K562 (cell line): ENCODE results near the gene SSU72. TPM values are rescaled to one million over a fixed set of nuclear protein-coding genes. Genes with fewer than 3 reads are reported as not detected.

Source experiments
- BCLAF1 ChIP-seq, 2 experiments: fragments of 450-650 bp in 1 of 2; IDR thresholded peaks; 2 replicates each; pipeline ENCODE4 v1.6.1; 2011 to 2017; ENCODE audit warnings: low read depth in 2 of 2, antibody characterized with exemption in 1 of 2, borderline replicate concordance in 1 of 2, low read length in 1 of 2, mild to moderate bottlenecking in 1 of 2, mixed read lengths in 1 of 2; ENCODE audit not compliant: control insufficient read depth in 1 of 2
- RBM22 ChIP-seq: fragments of 200-400 bp; formaldehyde crosslinking; IDR thresholded peaks from 2 replicates; pipeline ENCODE4 v1.6.1; 2018; ENCODE audit warnings: low read length, low read depth; ENCODE audit not compliant: poor library complexity, severe bottlenecking
- TAF1 ChIP-seq: IDR thresholded peaks from 2 replicates; pipeline ENCODE4 v1.6.1; 2011; ENCODE audit warnings: mild to moderate bottlenecking, low read length, moderate library complexity; ENCODE audit not compliant: insufficient read depth, control insufficient read depth, severe bottlenecking; ENCODE audit errors: extremely low read depth
- TSHZ1 ChIP-seq: fragments of 250-450 bp; sonication (Bioruptor Pico); IDR thresholded peaks from 2 replicates; pipeline ENCODE4 v1.4.0; 2020; ENCODE audit warnings: mild to moderate bottlenecking, moderate library complexity
- WHSC1 ChIP-seq: IDR thresholded peaks from one replicate; pipeline ENCODE4 v1.6.1; 2012; ENCODE audit warnings: low read length, control low read depth, inconsistent platforms
- ZBTB40 ChIP-seq, 2 experiments: fragments of 450-650 bp in 1 of 2; sonication (generic) in 1 of 2; formaldehyde crosslinking in 1 of 2; IDR thresholded peaks; 2 replicates each; pipeline versions ENCODE4 v1.7.1 to v1.9.0; 2016 to 2022; ENCODE audit warnings: inconsistent platforms in 1 of 2, mild to moderate bottlenecking in 1 of 2, missing genetic modification reagents in 1 of 2
- ZNF277 ChIP-seq: fragments of 250-450 bp; sonication (Bioruptor Pico); IDR thresholded peaks from 2 replicates; pipeline ENCODE4 v1.8.0; 2022; ENCODE audit warnings: inconsistent platforms, mild to moderate bottlenecking, moderate library complexity, borderline replicate concordance
- polyA plus RNA-seq, 8 experiments: library from polyadenylated mRNA; depleted of rRNA in 4 of 8; stranded (reverse) in 5 of 8; unstranded in 3 of 8; fragments of >200 nt; fragmentation: Nextera tagmentation in 2 of 8; fragmentation: Illumina TruSeq in 1 of 8; extraction: Ambion mirVana in 2 of 8; extraction: Trizol in 1 of 8; gene quantifications; 2 replicates each; pipeline versions ENCODE4 v1.2.1 to v1.2.3, GENCODE V29; 2011 to 2014; ENCODE audit warnings: inconsistent platforms in 1 of 8, missing spikeins in 1 of 8
- total RNA-seq, 7 experiments: library from RNA; depleted of rRNA in 6 of 7; stranded (reverse); fragments of >200 nt in 6 of 7; fragmentation: Illumina TruSeq in 2 of 7; extraction: Trizol in 2 of 7; gene quantifications; 2 replicates each; pipeline versions ENCODE4 v1.2.1 to v1.2.3, GENCODE V29; 2011 to 2021; ENCODE audit warnings: low replicate concordance in 1 of 7

Gene SSU72
- total and polyA plus RNA-seq, 9 of the 15 experiments (the other 6 are each of a cell fraction or from before 2014, with no cell fraction given): 70.8 to 201 (median 94.6) TPM

- TF ChIP-seq ZBTB40 (IDR thresholded peaks at IDR 0.05): peak; percentile 95
- no peak for TF ChIP-seq ZBTB40 (CRISPR knock-in tag; IDR thresholded peaks at IDR 0.05)
- TF ChIP-seq RBM22: peak; percentile 76
- TF ChIP-seq ZNF277: no peak
- TF ChIP-seq WHSC1: no peak
- no peak for TF ChIP-seq TSHZ1 (CRISPR knock-in tag)
- no peak for TF ChIP-seq BCLAF1 (IDR thresholded peaks at IDR 0.05; ENCODE audit: borderline replicate concordance in 1 of 2, control insufficient read depth in 1 of 2, low read depth in 2 of 2, low read length in 1 of 2)
- peak; percentile 71 for TF ChIP-seq TAF1
Observed at GRCh38 chr1:1615256-1616044, 40.8 kb upstream of the SSU72 start, which contains the start of gene MIB2 (continued).
